ENCODE measurements around the gene NAP1L4.

DNA sequence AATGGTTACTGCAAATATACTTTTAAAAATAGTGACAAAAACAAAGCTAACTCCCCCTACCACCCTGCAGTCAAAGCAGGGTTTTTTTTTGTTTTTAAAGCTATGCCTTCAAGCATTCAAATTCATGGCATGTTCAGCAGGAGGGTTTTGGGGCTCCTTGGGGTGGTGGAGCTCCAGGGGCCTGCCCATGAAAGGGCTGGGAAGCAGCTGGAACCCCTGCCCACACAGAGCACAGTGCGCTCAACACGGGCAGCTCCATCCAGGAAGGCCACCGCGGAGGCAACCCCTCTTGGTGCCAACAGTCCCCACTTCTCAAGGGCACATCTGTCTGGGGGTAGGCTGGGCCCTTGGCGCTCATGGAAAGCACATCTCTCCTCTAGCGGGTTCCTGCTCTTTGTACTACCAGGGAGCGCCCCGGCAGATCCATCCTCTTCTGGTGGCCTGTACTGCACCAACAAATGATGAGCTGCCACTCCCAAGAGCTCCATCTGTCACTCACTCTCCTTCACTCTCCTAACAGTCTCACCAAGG lies 46.3 kb downstream of the NAP1L4 start:
- TF ChIP-seq CTCF (IDR thresholded peaks at IDR 0.05) (no peak), FOXK1 (CRISPR knock-in tag; IDR thresholded peaks at IDR 0.05) (no peak), MXD4 (CRISPR knock-in tag; IDR thresholded peaks at IDR 0.05; ENCODE audit: borderline replicate concordance) (no peak), OVOL2 (CRISPR knock-in tag; IDR thresholded peaks at IDR 0.05; ENCODE audit: borderline replicate concordance) (no peak), SP1 (CRISPR knock-in tag; conservative IDR thresholded peaks at IDR 0.05) (no peak), ELF4 (CRISPR knock-in tag; IDR thresholded peaks at IDR 0.05; ENCODE audit: low read depth) (no peak), KAT7 (CRISPR knock-in tag; IDR thresholded peaks at IDR 0.05; ENCODE audit: borderline replicate concordance) (no peak)
- TF ChIP-seq, protein P1, sequence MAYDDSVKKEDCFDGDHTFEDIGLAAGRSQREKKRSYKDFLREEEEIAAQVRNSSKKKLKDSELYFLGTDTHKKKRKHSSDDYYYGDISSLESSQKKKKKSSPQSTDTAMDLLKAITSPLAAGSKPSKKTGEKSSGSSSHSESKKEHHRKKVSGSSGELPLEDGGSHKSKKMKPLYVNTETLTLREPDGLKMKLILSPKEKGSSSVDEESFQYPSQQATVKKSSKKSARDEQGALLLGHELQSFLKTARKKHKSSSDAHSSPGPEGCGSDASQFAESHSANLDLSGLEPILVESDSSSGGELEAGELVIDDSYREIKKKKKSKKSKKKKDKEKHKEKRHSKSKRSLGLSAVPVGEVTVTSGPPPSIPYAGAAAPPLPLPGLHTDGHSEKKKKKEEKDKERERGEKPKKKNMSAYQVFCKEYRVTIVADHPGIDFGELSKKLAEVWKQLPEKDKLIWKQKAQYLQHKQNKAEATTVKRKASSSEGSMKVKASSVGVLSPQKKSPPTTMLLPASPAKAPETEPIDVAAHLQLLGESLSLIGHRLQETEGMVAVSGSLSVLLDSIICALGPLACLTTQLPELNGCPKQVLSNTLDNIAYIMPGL (CRISPR knock-in tag; IDR thresholded peaks at IDR 0.05) = no peak

All from WTC11 (cell line).